Urinary bladder (tissue), 2 donors: ENCODE measurements around the gene ENTPD7. TPM values are rescaled to one million over a fixed set of nuclear protein-coding genes. Genes with fewer than 3 reads are reported as not detected.

Source experiments
- polyA plus RNA-seq: library from polyadenylated mRNA; stranded (reverse); fragments of 200-250 nt; gene quantifications from one replicate; pipeline ENCODE4 v1.2.3, GENCODE V29; 2013
- small RNA-seq: library from RNA; depleted of rRNA; stranded (forward); fragments of <200 nt; gene quantifications from one replicate; pipeline ENCODE3, GENCODE V24; 2014
- total RNA-seq: library from RNA; depleted of rRNA; stranded (reverse); fragments of >200 nt; gene quantifications from one replicate; pipeline ENCODE4 v1.2.3, GENCODE V29; 2014
- donor health status: healthy.

ENTPD7 gene
- total and polyA plus RNA-seq, 2 donors = 7.4 to 26.2 TPM

Small RNA genes within 50 kb of the gene (small RNA-seq; reads per million reads assigned to genes)
- not detected for gene AL133353.1

Other genes with a start within 250 kb of the ENTPD7 start
- gene GOT1, start 228.9 kb upstream of the ENTPD7 start, total RNA-seq = 11.6 TPM
- gene GOT1, start 228.9 kb upstream of the ENTPD7 start, polyA plus RNA-seq = 23.2 TPM
- 0.11 TPM for gene NKX2-3, start 126.6 kb upstream of the ENTPD7 start, total RNA-seq
- not detected for gene NKX2-3, start 126.6 kb upstream of the ENTPD7 start, polyA plus RNA-seq
- 28.5 TPM for gene SLC25A28, start 39.1 kb upstream of the ENTPD7 start, total RNA-seq
- 83.4 TPM for gene SLC25A28, start 39.1 kb upstream of the ENTPD7 start, polyA plus RNA-seq
- gene COX15, start 72.6 kb downstream of the ENTPD7 start, total RNA-seq = 35.9 TPM
- gene COX15, start 72.6 kb downstream of the ENTPD7 start, polyA plus RNA-seq = 20.4 TPM
- gene CUTC, start 72.7 kb downstream of the ENTPD7 start, total RNA-seq = 18.1 TPM
- gene CUTC, start 72.7 kb downstream of the ENTPD7 start, polyA plus RNA-seq = 68.7 TPM
- gene ABCC2, start 123.1 kb downstream of the ENTPD7 start, total RNA-seq = 2.3 TPM
- gene ABCC2, start 123.1 kb downstream of the ENTPD7 start, polyA plus RNA-seq = 2.4 TPM